Endothelial cell of umbilical vein (primary cell): Measurements from ENCODE around the gene CPSF4.

Source experiments
- EZH2 ChIP-seq: IDR thresholded peaks from 2 replicates; pipeline ENCODE4 v1.6.1; 2012; ENCODE audit warnings: borderline replicate concordance, low read depth, mild to moderate bottlenecking, moderate library complexity, low read length, inconsistent platforms; ENCODE audit not compliant: severe bottlenecking
- POLR2A ChIP-seq: IDR thresholded peaks from 2 replicates; pipeline ENCODE4 v1.6.1; 2012; ENCODE audit warnings: low read depth, mild to moderate bottlenecking, control low read depth, low read length
- TF ChIP-seq, protein P1 (sequence below), 2 donors: IDR thresholded peaks; 1 replicate in 1 of 2; 2 replicates in 1 of 2; pipeline ENCODE4 v1.5.1; 2011; ENCODE audit warnings: low read length in 2 of 2, mild to moderate bottlenecking in 2 of 2, moderate library complexity in 2 of 2, control low read depth in 1 of 2, inconsistent platforms in 1 of 2, low read depth in 1 of 2; ENCODE audit not compliant: insufficient read depth in 1 of 2; ENCODE audit errors: extremely low read depth in 1 of 2

DNA sequence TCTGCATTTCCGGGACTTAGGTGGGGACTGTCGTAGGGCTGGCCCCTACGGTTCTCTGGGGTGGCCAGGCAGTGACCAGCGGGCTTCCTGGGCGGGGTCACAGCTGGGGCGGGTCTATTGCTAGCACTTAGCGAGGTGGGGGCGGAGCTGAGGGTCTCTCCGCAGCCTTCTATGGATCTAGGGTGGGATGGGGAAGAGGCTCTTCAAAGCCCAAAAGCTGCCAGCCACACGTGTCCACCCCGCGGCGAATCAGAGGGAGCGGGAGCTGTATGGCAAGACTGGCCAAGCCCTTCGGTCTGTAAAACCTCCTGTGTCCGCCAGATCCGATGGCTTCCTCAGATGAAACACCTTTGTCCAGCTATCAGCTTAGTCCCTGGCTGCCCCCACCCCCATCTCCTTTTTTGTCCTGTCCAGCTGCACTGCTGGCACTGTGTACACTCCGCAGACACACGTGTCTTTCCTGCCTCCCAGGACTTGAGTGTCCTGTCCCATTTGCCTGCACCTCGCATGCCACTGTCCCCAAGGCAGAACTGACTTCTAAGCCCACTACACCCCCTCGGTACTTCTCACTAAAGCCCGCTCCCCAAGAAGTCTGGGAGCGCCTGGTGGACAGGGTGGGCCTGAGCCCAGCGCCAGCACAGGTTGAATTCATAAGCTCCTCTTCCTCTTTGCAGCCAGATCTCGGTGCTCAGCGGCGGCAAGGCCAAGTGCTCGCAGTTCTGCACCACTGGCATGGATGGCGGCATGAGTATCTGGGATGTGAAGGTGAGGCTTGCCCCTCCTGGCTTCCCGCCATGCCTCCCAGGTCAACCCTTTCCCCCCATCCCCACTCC lies 45.2 kb upstream of the CPSF4 start:
- TF ChIP-seq, protein P1, sequence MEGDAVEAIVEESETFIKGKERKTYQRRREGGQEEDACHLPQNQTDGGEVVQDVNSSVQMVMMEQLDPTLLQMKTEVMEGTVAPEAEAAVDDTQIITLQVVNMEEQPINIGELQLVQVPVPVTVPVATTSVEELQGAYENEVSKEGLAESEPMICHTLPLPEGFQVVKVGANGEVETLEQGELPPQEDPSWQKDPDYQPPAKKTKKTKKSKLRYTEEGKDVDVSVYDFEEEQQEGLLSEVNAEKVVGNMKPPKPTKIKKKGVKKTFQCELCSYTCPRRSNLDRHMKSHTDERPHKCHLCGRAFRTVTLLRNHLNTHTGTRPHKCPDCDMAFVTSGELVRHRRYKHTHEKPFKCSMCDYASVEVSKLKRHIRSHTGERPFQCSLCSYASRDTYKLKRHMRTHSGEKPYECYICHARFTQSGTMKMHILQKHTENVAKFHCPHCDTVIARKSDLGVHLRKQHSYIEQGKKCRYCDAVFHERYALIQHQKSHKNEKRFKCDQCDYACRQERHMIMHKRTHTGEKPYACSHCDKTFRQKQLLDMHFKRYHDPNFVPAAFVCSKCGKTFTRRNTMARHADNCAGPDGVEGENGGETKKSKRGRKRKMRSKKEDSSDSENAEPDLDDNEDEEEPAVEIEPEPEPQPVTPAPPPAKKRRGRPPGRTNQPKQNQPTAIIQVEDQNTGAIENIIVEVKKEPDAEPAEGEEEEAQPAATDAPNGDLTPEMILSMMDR (IDR thresholded peaks at IDR 0.05; ENCODE audit: extremely low read depth in 1 of 2, insufficient read depth in 1 of 2, low read depth in 1 of 2, low read length in 2 of 2) = no peak
- TF ChIP-seq POLR2A = no peak
- TF ChIP-seq EZH2 = no peak
